Heart left ventricle (tissue), 16 donors: Measurements from ENCODE around the gene OTOP2. TPM values are rescaled to one million over a fixed set of nuclear protein-coding genes. Genes with fewer than 3 reads are reported as not detected.

Experiments
- ATAC-seq, 4 donors: fragments of 200-7000 bp; cut with Tn5 transposase; one replicate each; pipeline ENCODE4 v1.9.1; 2020 to 2022; ENCODE audit warnings: moderate library complexity in 4 of 4, mild to moderate bottlenecking in 3 of 4, moderate number of reproducible peaks in 1 of 4
- DNase-seq, 5 donors: peaks; one replicate each; pipeline ENCODE4 v3.0.0-alpha.2; 2020
- H3K27ac ChIP-seq, 12 donors: fragments of 200-600 bp; sonication (generic) in 4 of 12; one replicate each; pipeline versions ENCODE4 v1.5.0 to v1.8.0; 2016 to 2022; ENCODE audit warnings: mild to moderate bottlenecking in 2 of 12
- H3K27me3 ChIP-seq, 9 donors: fragments of 200-600 bp; sonication (generic) in 2 of 9; one replicate each; pipeline versions ENCODE4 v1.5.1 to v1.8.0; 2016 to 2022; ENCODE audit warnings: mild to moderate bottlenecking in 3 of 9
- H3K36me3 ChIP-seq, 9 donors: fragments of 200-600 bp; sonication (generic) in 2 of 9; one replicate each; pipeline versions ENCODE4 v1.5.0 to v1.8.0; 2018 to 2022; ENCODE audit warnings: mild to moderate bottlenecking in 2 of 9
- H3K4me1 ChIP-seq, 12 donors: fragments of 200-600 bp; sonication (generic) in 4 of 12; one replicate each; pipeline versions ENCODE4 v1.5.0 to v1.8.0; 2016 to 2022; ENCODE audit warnings: mild to moderate bottlenecking in 3 of 12
- H3K4me3 ChIP-seq, 12 donors: fragments of 200-600 bp; sonication (generic) in 4 of 12; one replicate each; pipeline versions ENCODE4 v1.5.0 to v1.8.0; 2017 to 2022; ENCODE audit warnings: mild to moderate bottlenecking in 9 of 12, moderate library complexity in 4 of 12
- H3K9me3 ChIP-seq, 12 donors: fragments of 200-600 bp; sonication (generic) in 4 of 12; one replicate each; pipeline versions ENCODE4 v1.5.0 to v1.8.0; 2016 to 2022; ENCODE audit warnings: mild to moderate bottlenecking in 1 of 12
- POLR2A ChIP-seq, 2 donors: fragments of 450-650 bp; IDR thresholded peaks; one replicate each; pipeline ENCODE4 v1.6.1; 2017; ENCODE audit warnings: antibody characterized with exemption in 2 of 2, mild to moderate bottlenecking in 2 of 2, moderate library complexity in 2 of 2
- WGBS, 4 donors: extraction: QIAGEN DNeasy Blood & Tissue Kit in 2 of 4; methylation state at CpG; one replicate each; pipeline versions ENCODE4 v1.1.5 to v1.1.7; 2013 to 2018; 5-methylcytosine and 5-hydroxymethylcytosine counted together
- intact Hi-C, 10 donors: fragments of 100-400 bp; cut with DNase I; formaldehyde crosslinking; loops; one replicate each; pipeline versions ENCODE4 v1.11.1 to v1.14.2; 2022
- polyA plus RNA-seq, 2 donors: library from polyadenylated mRNA; stranded (reverse); fragments of 200-250 nt; gene quantifications; one replicate each; pipeline ENCODE4 v1.2.3, GENCODE V29; 2013
- total RNA-seq, 9 donors: library from RNA; depleted of rRNA in 2 of 9; stranded (reverse); fragments of >200 nt in 2 of 9; fragmentation: NEBNext Ultra II Directional in 3 of 9; extraction: Animal tissue kit (Norgen Biotek cat#: 25700) in 3 of 9; gene quantifications; one replicate each; pipeline versions ENCODE4 v1.1.0 to v1.2.4, GENCODE V29; 2016 to 2023
- TF ChIP-seq, protein P1 (sequence below), 12 donors: fragments of 200-600 bp; sonication (generic) in 4 of 12; IDR thresholded peaks; one replicate each; pipeline versions ENCODE4 v1.5.0 to v1.8.0; 2018 to 2022; ENCODE audit warnings: antibody characterized with exemption in 12 of 12, mild to moderate bottlenecking in 5 of 12
- donor health status: ischemic (EF 13 %, LVEDD 7.1; RV severe dilation, severe dysfunction).
- donor health status: healthy with polysubstance abuse.
- donor health status: DM: no; HTN: yes; CAD: no.
- donor health status: DM: no; HTN: no; CAD: no.
- donor health status: ischemic (EF 25% LVEDD 6.9; RV normal size, moderate dysfunction).
- donor health status: ischemic (EF 25% LVEDD 5.7; RV mildly dilated, moderate dysfunction).
- donor health status: healthy.
- donor health status: DM: yes; HTN: yes; CAD: no.
- donor health status: ischemic (EF 35%, LVEDD 5.7; RV mildly dilated, moderate dysfunction).
- donor health status: nonischemic (EF 11% LVEDD 7.7; RV severe dilation, severe dysfunction).
- donor health status: DM: yes; HTN: yes; CAD: no.
- donor health status: PGD.
- donor health status: ischemic (EF 29% LVEDD 5.4; RV normal size, mild dysfunction).
- donor health status: nonischemic (EF 23%, LVEDD 6.1; RV moderate dilation, normal function).

The OTOP2 gene
- total and polyA plus RNA-seq, 11 donors, result not detected

DNA sequence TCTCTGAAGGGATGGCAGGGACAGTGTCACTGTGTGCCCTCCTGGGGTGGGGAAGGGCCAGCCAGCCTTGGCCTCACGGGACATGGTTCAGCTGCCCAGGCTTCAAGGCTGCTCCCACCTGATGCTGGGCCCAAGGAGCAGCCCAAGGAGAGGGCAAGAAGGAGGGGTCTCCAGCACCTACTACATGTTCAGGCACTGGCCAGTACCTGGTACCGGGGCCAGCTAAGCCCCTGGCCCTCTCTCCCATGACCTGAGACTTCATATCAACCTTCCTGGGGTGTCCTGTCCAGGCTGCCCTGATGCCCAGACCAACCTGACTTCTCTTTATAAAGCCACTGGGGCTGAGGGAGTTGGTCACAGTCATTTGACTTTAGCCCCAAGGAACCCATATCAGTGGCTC is 2.3 kb upstream of the OTOP2 start:
- H3K36me3 ChIP-seq, result no peaks in the 10 kb centered on the region
- no peak for ATAC-seq
- no peaks in the 10 kb centered on the region for H3K9me3 ChIP-seq
- H3K27me3 ChIP-seq, result peaks cover 26 to 80% (median 54%) of the 10 kb centered on the region in 9 donors
- 97 to 100% (median 99%) methylated on average over 1 to 2 of the region's 2 CpGs for WGBS, 4 donors
- peaks cover 0 to 40% (median 17%) of the 10 kb centered on the region in 12 donors for H3K4me1 ChIP-seq
- DNase-seq, result peak in 1 of 5 donors; percentile 27
- H3K4me3 ChIP-seq, result no peak overlapping the region
- TF ChIP-seq POLR2A (IDR thresholded peaks at IDR 0.05), result no peak
- TF ChIP-seq, protein P1, sequence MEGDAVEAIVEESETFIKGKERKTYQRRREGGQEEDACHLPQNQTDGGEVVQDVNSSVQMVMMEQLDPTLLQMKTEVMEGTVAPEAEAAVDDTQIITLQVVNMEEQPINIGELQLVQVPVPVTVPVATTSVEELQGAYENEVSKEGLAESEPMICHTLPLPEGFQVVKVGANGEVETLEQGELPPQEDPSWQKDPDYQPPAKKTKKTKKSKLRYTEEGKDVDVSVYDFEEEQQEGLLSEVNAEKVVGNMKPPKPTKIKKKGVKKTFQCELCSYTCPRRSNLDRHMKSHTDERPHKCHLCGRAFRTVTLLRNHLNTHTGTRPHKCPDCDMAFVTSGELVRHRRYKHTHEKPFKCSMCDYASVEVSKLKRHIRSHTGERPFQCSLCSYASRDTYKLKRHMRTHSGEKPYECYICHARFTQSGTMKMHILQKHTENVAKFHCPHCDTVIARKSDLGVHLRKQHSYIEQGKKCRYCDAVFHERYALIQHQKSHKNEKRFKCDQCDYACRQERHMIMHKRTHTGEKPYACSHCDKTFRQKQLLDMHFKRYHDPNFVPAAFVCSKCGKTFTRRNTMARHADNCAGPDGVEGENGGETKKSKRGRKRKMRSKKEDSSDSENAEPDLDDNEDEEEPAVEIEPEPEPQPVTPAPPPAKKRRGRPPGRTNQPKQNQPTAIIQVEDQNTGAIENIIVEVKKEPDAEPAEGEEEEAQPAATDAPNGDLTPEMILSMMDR (IDR thresholded peaks at IDR 0.05), result no peak
- H3K27ac ChIP-seq, result no peak overlapping the region
- intact Hi-C loops, result loop anchor here in 1 of 10 donors (2.0 kb wide), 1 partner anchor 37 kb away; no protein-coding TSS in a partner anchor

DNA sequence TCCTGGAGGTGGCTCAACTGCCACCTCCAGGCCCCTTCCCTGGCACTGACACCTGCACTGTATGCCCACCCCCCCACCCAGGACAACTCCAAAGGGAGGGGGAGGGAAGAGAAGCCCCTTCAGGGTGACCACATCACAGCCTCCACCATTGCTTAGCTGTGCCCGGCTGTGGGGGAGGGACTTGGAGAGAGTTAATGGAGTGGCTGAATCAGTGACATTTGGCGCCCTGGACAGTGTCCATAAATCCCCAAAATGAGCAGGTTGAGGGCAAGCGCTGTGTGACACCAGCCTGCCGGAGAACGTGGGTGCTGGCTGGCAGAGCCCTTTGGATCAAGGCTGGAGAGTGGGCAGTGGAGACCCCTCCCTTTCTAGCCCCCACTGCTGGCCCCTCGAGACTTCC is 1.9 kb upstream of the OTOP2 start:
- no peak for TF ChIP-seq POLR2A (IDR thresholded peaks at IDR 0.05)
- TF ChIP-seq, protein P1 (IDR thresholded peaks at IDR 0.05), result no peak
- intact Hi-C loops, result loop anchor here in 1 of 10 donors (2.0 kb wide), 1 partner anchor 37 kb away; no protein-coding TSS in a partner anchor
- peaks cover 0 to 37% (median 17%) of the 10 kb centered on the region in 12 donors for H3K4me1 ChIP-seq
- ATAC-seq (no peak), DNase-seq (peak in 1 of 5 donors; percentile 48)
- peaks cover 30 to 84% (median 58%) of the 10 kb centered on the region in 9 donors for H3K27me3 ChIP-seq
- no peak overlapping the region for H3K4me3 ChIP-seq
- WGBS, 4 donors, result 53 to 71% (median 55%) methylated on average over 5 to 6 of the region's 6 CpGs
- no peaks in the 10 kb centered on the region for H3K9me3 ChIP-seq
- no peaks in the 10 kb centered on the region for H3K36me3 ChIP-seq
- no peak overlapping the region for H3K27ac ChIP-seq

DNA sequence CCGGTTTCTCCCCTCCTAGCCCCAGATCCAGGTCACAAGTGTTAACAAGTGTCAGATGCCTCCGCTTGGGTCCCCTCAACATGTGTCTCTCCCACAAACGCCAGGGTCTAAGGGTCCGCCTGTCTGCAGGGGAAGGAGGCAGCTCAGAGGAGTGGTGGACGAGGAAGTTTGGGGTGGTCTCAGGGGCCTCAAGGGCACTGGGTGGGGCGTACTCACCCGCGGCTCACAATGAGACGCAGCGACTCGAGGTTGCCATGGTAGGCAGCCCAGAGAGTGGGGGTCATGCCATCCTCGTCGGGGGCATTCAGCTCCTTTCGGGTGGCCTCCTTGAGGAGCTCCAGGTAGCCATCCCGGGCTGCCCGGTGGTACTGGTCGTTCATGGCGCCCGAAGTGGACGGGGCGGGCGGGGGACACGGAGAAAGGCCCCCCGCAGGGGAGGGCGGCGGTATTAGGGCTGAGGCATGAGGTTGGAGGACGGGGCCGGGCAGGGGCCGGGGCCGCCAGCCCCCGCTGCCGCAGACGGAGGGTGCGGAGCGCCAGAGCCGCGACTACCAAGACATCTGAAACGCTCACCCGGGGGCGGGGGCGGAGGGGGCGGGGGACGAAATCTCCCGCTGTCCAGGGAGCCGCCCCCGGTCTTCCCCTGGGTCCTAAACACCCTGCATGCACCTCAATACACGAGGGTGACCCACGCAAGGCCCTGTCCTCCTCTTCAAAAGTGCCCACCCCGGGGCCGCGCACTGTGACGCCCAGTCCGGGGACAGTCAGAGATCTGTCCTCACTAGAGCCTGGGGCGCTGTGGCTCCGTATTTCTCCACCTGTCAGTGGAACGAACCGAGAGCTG is 1.2 kb upstream of the OTOP2 start, which contains the start of gene USH1G:
TSS of gene USH1G (minus strand) at position 562 of the 844 bp plus-strand sequence. CDS start at position 380, 182 bp downstream.
- Histone ChIP-seq H3K9me3 (no peaks in the 10 kb centered on the region), H3K4me1 (peaks cover 0 to 31% (median 17%) of the 10 kb centered on the region in 12 donors), H3K36me3 (no peaks in the 10 kb centered on the region), H3K4me3 (peak within 1 kb of the TSS in 11 of 12 donors; percentile 3 to 45 (median 31)), H3K27me3 (peaks cover 30 to 91% (median 66%) of the 10 kb centered on the region in 9 donors), H3K27ac (no peak within 1 kb of the TSS)
- TF ChIP-seq, protein P1 (IDR thresholded peaks at IDR 0.05), result no peak
- TF ChIP-seq POLR2A (IDR thresholded peaks at IDR 0.05), result no peak
- intact Hi-C loops, result loop anchor here in 1 of 10 donors (2.0 kb wide), 1 partner anchor 36 kb away; no protein-coding TSS in a partner anchor
- ATAC-seq (peak in 3 of 4 donors; percentile 3 to 32 (median 3)), DNase-seq (peak in 1 of 5 donors; percentile 64)
- 6 to 11% (median 8%) methylated on average over 21 to 57 of the region's 57 CpGs for WGBS, 4 donors
